HepG2 (cell line): ENCODE measurements around the gene GPRC5D. TPM values are rescaled to one million over a fixed set of nuclear protein-coding genes. Genes with fewer than 3 reads are reported as not detected.

ENCODE experiments used
- ATAC-seq: fragments of 200-7000 bp; cut with Tn5 transposase; 3 replicates; pipeline ENCODE4 v1.9.1; 2020; ENCODE audit warnings: mild to moderate bottlenecking, moderate library complexity
- BruUV-seq: library from RNA; stranded (reverse); fragments of 400-500 nt; replicated peaks from 2 replicates; lab custom pipeline; 2021; lab: Mats Ljungman, UMichigan
- CTCF ChIA-PET: fragments of 300-600 bp; formaldehyde crosslinking; extraction: SDS; loops from one replicate; lab custom pipeline; 2021; ENCODE audit warnings: low total read pairs, inconsistent platforms, low intra/inter-chr PET ratio; lab: Yijun Ruan, JAX
- POLR2A ChIA-PET: fragments of 350-600 bp; sonication (Branson Sonifier 250); formaldehyde crosslinking; loops from one replicate; lab custom pipeline; 2020; ENCODE audit warnings: antibody characterized with exemption, inconsistent platforms; lab: Yijun Ruan, JAX
- DNase-seq: peaks from one replicate; pipeline ENCODE4 v3.0.0-alpha.2; 2015; ENCODE audit warnings: low spot score
- FAIRE-seq: peaks from 3 replicates; lab custom pipeline; 2011; peaks lifted over from hg19 to GRCh38; lab: Jason Lieb, UNC
- H2AFZ ChIP-seq: one replicate; pipeline ENCODE4 v1.6.1; 2011; ENCODE audit warnings: low read length, inconsistent platforms
- H3K27ac ChIP-seq: fragments of 300-600 bp; 3 replicates; pipeline ENCODE4 v1.8.0; 2011; ENCODE audit warnings: mixed run types, mild to moderate bottlenecking, mixed read lengths, low read length, inconsistent platforms; ENCODE audit not compliant: insufficient read depth; ENCODE audit errors: extremely low read length
- H3K27me3 ChIP-seq, 2 experiments: fragments of 200-600 bp in 1 of 2; 2 replicates in 1 of 2; 3 replicates in 1 of 2; pipeline versions ENCODE4 v1.6.0 to v1.8.0; 2011; ENCODE audit warnings: low read length in 2 of 2, mild to moderate bottlenecking in 2 of 2, moderate library complexity in 2 of 2, inconsistent platforms in 1 of 2; ENCODE audit not compliant: insufficient read depth in 2 of 2, control insufficient read depth in 1 of 2
- H3K36me3 ChIP-seq, 2 experiments: fragments of 200-600 bp in 1 of 2; replicated peaks in 1 of 2; 2 replicates in 1 of 2; 3 replicates in 1 of 2; pipeline versions ENCODE4 v1.5.1 to v1.8.0; 2011; ENCODE audit warnings: low read length in 2 of 2, inconsistent platforms in 1 of 2; ENCODE audit not compliant: insufficient read depth in 2 of 2, control insufficient read depth in 1 of 2
- H3K4me1 ChIP-seq: 2 replicates; pipeline ENCODE4 v1.5.1; 2012; ENCODE audit warnings: low read length, inconsistent platforms; ENCODE audit not compliant: insufficient read depth
- H3K4me2 ChIP-seq: 2 replicates; pipeline ENCODE4 v1.6.0; 2011; ENCODE audit warnings: low read depth, low read length, inconsistent platforms
- H3K4me3 ChIP-seq, 3 experiments: fragments of 200-600 bp in 1 of 3; sonication (generic), shearing (Covaris generic) in 1 of 3; replicated peaks in 1 of 3; 2 replicates each; pipeline ENCODE4 v1.5.1; 2011 to 2016; ENCODE audit warnings: low read length in 3 of 3, inconsistent platforms in 2 of 3, low read depth in 2 of 3, mild to moderate bottlenecking in 2 of 3, control low read depth in 1 of 3, mixed read lengths in 1 of 3; ENCODE audit not compliant: insufficient read depth in 1 of 3
- H3K79me2 ChIP-seq: one replicate; pipeline ENCODE4 v1.6.1; 2011; ENCODE audit warnings: low read length, inconsistent platforms; ENCODE audit not compliant: insufficient read depth
- H3K9ac ChIP-seq: 2 replicates; pipeline ENCODE4 v1.6.0; 2011; ENCODE audit warnings: mild to moderate bottlenecking, low read depth, low read length, inconsistent platforms; ENCODE audit not compliant: insufficient read depth
- H3K9me3 ChIP-seq: 2 replicates; pipeline ENCODE4 v1.5.1; 2012; ENCODE audit warnings: mild to moderate bottlenecking, low read length
- H4K20me1 ChIP-seq: 2 replicates; pipeline ENCODE4 v1.6.0; 2011; ENCODE audit warnings: inconsistent platforms, mild to moderate bottlenecking, low read length, moderate library complexity; ENCODE audit not compliant: insufficient read depth
- KMT2A ChIP-seq: sonication (generic); formaldehyde crosslinking; IDR thresholded peaks from 2 replicates; pipeline ENCODE4 v1.4.0; 2020; ENCODE audit warnings: missing genetic modification reagents
- NFRKB ChIP-seq: fragments of 450-650 bp; IDR thresholded peaks from 2 replicates; pipeline ENCODE4 v1.6.1; 2017
- NRL ChIP-seq: sonication (generic); formaldehyde crosslinking; IDR thresholded peaks from 2 replicates; pipeline ENCODE4 v1.5.0; 2020; ENCODE audit warnings: missing genetic modification reagents, mild to moderate bottlenecking, moderate library complexity, borderline replicate concordance
- RARG ChIP-seq: sonication (generic); formaldehyde crosslinking; IDR thresholded peaks from 2 replicates; pipeline ENCODE4 v1.4.0; 2020; ENCODE audit warnings: low read depth, mild to moderate bottlenecking, missing genetic modification reagents
- RBM39 ChIP-seq: fragments of 200-400 bp; formaldehyde crosslinking; IDR thresholded peaks from one replicate; pipeline ENCODE4 v1.6.1; 2018; ENCODE audit warnings: antibody characterized with exemption, mild to moderate bottlenecking, low read depth, low read length; ENCODE audit not compliant: poor library complexity, severe bottlenecking
- SOX5 ChIP-seq: IDR thresholded peaks from 2 replicates; pipeline ENCODE4 v1.6.1; 2016; ENCODE audit warnings: borderline replicate concordance
- SRSF9 ChIP-seq: fragments of 200-400 bp; formaldehyde crosslinking; IDR thresholded peaks from 2 replicates; pipeline ENCODE4 v1.6.1; 2018; ENCODE audit warnings: borderline replicate concordance, mild to moderate bottlenecking, low read depth, low read length; ENCODE audit not compliant: insufficient read depth, poor library complexity, severe bottlenecking
- ZNF121 ChIP-seq: sonication (generic); formaldehyde crosslinking; IDR thresholded peaks from 2 replicates; pipeline ENCODE4 v1.5.0; 2020; ENCODE audit warnings: mild to moderate bottlenecking, missing genetic modification reagents
- ZNF646 ChIP-seq: sonication (generic); formaldehyde crosslinking; IDR thresholded peaks from 2 replicates; pipeline ENCODE4 v1.9.0; 2021; ENCODE audit warnings: mild to moderate bottlenecking, missing genetic modification reagents
- WGBS: methylation state at CpG from one replicate; pipeline ENCODE4 v1.1.6; 2017; ENCODE audit warnings: low lambda C conversion rate; 5-methylcytosine and 5-hydroxymethylcytosine counted together
- in situ Hi-C: cut with HindIII; loops from 2 replicates; pipeline ENCODE4 v1.10.0; 2017; ENCODE audit warnings: low pct_unique_long_range_greater_than_20kb; ENCODE audit not compliant: extremely low pct_ligation_motif_present
- intact Hi-C: fragments of 100-400 bp; cut with micrococcal nuclease; formaldehyde crosslinking; loops from one replicate; pipeline ENCODE4 v1.10.0; 2022; ENCODE audit not compliant: unreplicated experiment
- polyA plus RNA-seq, 8 experiments: library from polyadenylated mRNA; depleted of rRNA in 3 of 8; stranded (reverse) in 7 of 8; unstranded in 1 of 8; fragments of >200 nt; fragmentation: Illumina TruSeq in 4 of 8; extraction: Trizol in 4 of 8; gene quantifications; 2 replicates each; pipeline versions ENCODE4 v1.2.1 to v1.2.3, GENCODE V29; 2011 to 2016; ENCODE audit warnings: low read depth in 4 of 8, missing spikeins in 1 of 8, mixed read lengths in 1 of 8; ENCODE audit not compliant: insufficient read depth in 1 of 8
- total RNA-seq, 5 experiments: library from RNA; depleted of rRNA; stranded (reverse); fragments of >200 nt; fragmentation: Illumina TruSeq; extraction: Trizol; gene quantifications; 2 replicates each; pipeline ENCODE4 v1.2.3, GENCODE V29; 2016; ENCODE audit warnings: low read depth in 1 of 5
- TF ChIP-seq, protein P1 (sequence below): sonication (generic); formaldehyde crosslinking; IDR thresholded peaks from 2 replicates; pipeline ENCODE4 v1.4.0; 2020; ENCODE audit warnings: missing genetic modification reagents
- TF ChIP-seq, protein P2 (sequence below): sonication (generic); formaldehyde crosslinking; IDR thresholded peaks from 2 replicates; pipeline ENCODE4 v1.9.0; 2021; ENCODE audit warnings: missing genetic modification reagents, borderline replicate concordance
- TF ChIP-seq, protein P3 (sequence below): IDR thresholded peaks from 2 replicates; pipeline ENCODE4 v1.6.1; 2016; ENCODE audit warnings: mild to moderate bottlenecking, missing biosample characterization, missing genetic modification reagents

GPRC5D gene
- total and polyA plus RNA-seq, 2 of the 13 experiments (the other 11 are each of a cell fraction or from before 2014, with no cell fraction given) = not detected

- TF ChIP-seq, protein P1, sequence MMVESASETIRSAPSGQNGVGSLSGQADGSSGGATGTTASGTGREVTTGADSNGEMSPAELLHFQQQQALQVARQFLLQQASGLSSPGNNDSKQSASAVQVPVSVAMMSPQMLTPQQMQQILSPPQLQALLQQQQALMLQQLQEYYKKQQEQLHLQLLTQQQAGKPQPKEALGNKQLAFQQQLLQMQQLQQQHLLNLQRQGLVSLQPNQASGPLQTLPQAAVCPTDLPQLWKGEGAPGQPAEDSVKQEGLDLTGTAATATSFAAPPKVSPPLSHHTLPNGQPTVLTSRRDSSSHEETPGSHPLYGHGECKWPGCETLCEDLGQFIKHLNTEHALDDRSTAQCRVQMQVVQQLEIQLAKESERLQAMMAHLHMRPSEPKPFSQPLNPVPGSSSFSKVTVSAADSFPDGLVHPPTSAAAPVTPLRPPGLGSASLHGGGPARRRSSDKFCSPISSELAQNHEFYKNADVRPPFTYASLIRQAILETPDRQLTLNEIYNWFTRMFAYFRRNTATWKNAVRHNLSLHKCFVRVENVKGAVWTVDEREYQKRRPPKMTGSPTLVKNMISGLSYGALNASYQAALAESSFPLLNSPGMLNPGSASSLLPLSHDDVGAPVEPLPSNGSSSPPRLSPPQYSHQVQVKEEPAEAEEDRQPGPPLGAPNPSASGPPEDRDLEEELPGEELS (CRISPR knock-in tag) = no peak
- TF ChIP-seq, protein P2, sequence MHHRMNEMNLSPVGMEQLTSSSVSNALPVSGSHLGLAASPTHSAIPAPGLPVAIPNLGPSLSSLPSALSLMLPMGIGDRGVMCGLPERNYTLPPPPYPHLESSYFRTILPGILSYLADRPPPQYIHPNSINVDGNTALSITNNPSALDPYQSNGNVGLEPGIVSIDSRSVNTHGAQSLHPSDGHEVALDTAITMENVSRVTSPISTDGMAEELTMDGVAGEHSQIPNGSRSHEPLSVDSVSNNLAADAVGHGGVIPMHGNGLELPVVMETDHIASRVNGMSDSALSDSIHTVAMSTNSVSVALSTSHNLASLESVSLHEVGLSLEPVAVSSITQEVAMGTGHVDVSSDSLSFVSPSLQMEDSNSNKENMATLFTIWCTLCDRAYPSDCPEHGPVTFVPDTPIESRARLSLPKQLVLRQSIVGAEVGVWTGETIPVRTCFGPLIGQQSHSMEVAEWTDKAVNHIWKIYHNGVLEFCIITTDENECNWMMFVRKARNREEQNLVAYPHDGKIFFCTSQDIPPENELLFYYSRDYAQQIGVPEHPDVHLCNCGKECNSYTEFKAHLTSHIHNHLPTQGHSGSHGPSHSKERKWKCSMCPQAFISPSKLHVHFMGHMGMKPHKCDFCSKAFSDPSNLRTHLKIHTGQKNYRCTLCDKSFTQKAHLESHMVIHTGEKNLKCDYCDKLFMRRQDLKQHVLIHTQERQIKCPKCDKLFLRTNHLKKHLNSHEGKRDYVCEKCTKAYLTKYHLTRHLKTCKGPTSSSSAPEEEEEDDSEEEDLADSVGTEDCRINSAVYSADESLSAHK (CRISPR knock-in tag) = no peak
- TF ChIP-seq, protein P3, sequence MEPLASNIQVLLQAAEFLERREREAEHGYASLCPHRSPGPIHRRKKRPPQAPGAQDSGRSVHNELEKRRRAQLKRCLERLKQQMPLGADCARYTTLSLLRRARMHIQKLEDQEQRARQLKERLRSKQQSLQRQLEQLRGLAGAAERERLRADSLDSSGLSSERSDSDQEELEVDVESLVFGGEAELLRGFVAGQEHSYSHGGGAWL (CRISPR knock-in tag) = no peak
Observed at GRCh38 chr12:12915656-12916055, 36.3 kb downstream of the GPRC5D start (continued).

DNA sequence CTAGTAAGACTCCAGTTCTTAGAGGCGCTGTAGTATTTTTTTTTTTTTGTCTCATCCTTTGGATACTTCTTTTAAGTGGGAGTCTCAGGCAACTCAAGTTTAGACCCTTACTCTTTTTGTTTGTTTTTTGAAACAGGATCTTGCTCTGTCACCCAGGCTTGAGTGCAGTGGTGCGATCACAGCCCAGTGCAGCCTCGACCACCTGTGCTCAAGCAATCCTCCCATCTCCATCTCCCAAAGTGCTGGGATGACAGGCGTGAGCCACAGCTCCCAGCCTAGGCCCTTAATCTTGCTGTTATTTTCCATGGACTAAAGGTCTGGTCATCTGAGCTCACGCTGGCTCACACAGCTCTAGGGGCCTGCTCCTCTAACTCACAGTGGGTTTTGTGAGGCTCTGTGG is 39.3 kb downstream of the GPRC5D start:
- Histone ChIP-seq H3K9ac (no peak overlapping the region), H3K4me2 (no peak overlapping the region), H4K20me1 (no peaks in the 10 kb centered on the region; the same call in 1 of the 2 replicates), H3K27me3 (peaks cover 4 to 13% of the 10 kb centered on the region in 2 experiments; a peak in 3 of 5 replicates), H3K9me3 (no peaks in the 10 kb centered on the region), H2AFZ (no peak overlapping the region), H3K36me3 (no peaks in the 10 kb centered on the region), H3K27ac (no peak overlapping the region), H3K4me3 (no peak overlapping the region), H3K4me1 (peaks cover 18% of the 10 kb centered on the region), H3K79me2 (no peaks in the 10 kb centered on the region)
- ChIA-PET POLR2A (no interaction called here), CTCF (no interaction called here)
- BruUV-seq = no TSS peak
- intact Hi-C loops = no loop called here
- WGBS = 63% methylated on average over 4 of the region's 5 CpGs
- DNase-seq (no peak), FAIRE-seq (no peak), ATAC-seq (no peak)
- in situ Hi-C loops = no loop called here
- TF ChIP-seq KMT2A (CRISPR knock-in tag) (no peak), NRL (no peak), ZNF646 (CRISPR knock-in tag) (no peak), RARG (CRISPR knock-in tag) (no peak), NFRKB (no peak), SRSF9 (no peak), SOX5 (CRISPR knock-in tag) (no peak), RBM39 (no peak), ZNF121 (CRISPR knock-in tag) (no peak)
